ENCODE data around the gene ELMOD3. TPM values are rescaled to one million over a fixed set of nuclear protein-coding genes. Genes with fewer than 3 reads are reported as not detected.

Gene ELMOD3
- total and polyA plus RNA-seq, 4 donors, result 5.5 to 15.8 (median 8.0) TPM

DNA sequence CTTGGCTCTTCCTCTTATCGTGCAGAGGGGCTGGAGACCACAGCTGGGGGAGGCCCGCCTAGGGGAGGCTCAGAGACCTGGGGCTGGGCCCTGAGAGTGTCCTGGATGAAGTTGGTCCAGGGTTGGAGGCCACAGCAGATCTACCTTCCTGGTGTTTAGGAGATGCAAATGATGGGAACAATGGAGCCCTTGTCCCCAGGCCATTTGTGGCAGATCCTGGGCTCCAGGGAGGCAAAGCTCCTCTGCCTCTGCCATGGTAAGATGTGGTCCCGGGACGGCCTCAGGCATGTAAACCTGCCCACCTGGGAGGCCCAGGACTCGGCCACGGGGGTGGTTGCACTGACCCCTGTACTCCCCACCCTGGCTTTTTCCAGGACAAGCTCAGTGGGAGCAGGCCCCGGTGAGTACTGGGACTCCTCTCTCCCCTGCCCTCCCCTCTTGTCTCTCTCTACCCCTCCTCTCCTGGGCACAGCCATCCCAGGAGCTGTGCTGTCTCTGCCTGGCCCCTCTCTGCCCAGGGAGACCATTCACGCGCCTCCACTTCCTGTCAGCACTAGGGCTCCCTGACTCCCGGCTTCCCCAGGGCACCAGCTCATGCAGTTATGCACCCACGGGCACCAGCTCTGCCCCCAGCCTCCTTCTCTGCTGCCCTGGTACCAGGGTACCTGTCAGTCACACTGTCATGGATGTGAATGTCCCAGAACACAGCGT lies 74.8 kb downstream of the ELMOD3 start:
- no peak for DNase-seq (ENCODE audit: low spot score)
- Histone ChIP-seq H3K27me3 (ENCODE audit: control insufficient read depth in 4 of 4, insufficient read depth in 4 of 4, low read length in 3 of 4) (no peaks in the 10 kb centered on the region), H3K36me3 (ENCODE audit: control insufficient read depth in 4 of 4, insufficient read depth in 3 of 4, low read depth in 1 of 4, low read length in 3 of 4) (no peaks in the 10 kb centered on the region), H3K9ac (ENCODE audit: low read depth in 1 of 2, low read length in 2 of 2) (no peak overlapping the region), H3K4me3 (ENCODE audit: low read depth in 1 of 3, low read length in 3 of 3) (no peak overlapping the region), H3K9me3 (ENCODE audit: control insufficient read depth in 4 of 4, low read length in 3 of 4) (no peaks in the 10 kb centered on the region), H3K27ac (ENCODE audit: low read depth in 1 of 2, low read length in 2 of 2) (no peak overlapping the region), H3K4me1 (ENCODE audit: control insufficient read depth in 4 of 4, insufficient read depth in 4 of 4, low read length in 3 of 4) (peaks cover 15 to 32% (median 29%) of the 10 kb centered on the region in 4 donors)
- WGBS, result 86% methylated on average over 12 of the region's 12 CpGs
- TF ChIP-seq NR2F2 (IDR thresholded peaks at IDR 0.05) (no peak), SP1 (IDR thresholded peaks at IDR 0.05) (no peak), HNF4G (IDR thresholded peaks at IDR 0.05) (no peak), EGR1 (IDR thresholded peaks at IDR 0.05; ENCODE audit: low read depth in 2 of 2) (no peak), TAF1 (conservative IDR thresholded peaks at IDR 0.05) (no peak), ATF3 (IDR thresholded peaks at IDR 0.05) (no peak), CTCF (IDR thresholded peaks at IDR 0.05; ENCODE audit: low read depth, low read length, missing input control) (no peak), HNF4A (conservative IDR thresholded peaks at IDR 0.05) (no peak), YY1 (IDR thresholded peaks at IDR 0.05) (no peak), GABPA (IDR thresholded peaks at IDR 0.05 in 1 of 2, conservative IDR thresholded peaks at IDR 0.05 in 1 of 2) (no peak), FOXA1 (IDR thresholded peaks at IDR 0.05) (no peak), RXRA (IDR thresholded peaks at IDR 0.05) (no peak)
- TF ChIP-seq, protein P1, sequence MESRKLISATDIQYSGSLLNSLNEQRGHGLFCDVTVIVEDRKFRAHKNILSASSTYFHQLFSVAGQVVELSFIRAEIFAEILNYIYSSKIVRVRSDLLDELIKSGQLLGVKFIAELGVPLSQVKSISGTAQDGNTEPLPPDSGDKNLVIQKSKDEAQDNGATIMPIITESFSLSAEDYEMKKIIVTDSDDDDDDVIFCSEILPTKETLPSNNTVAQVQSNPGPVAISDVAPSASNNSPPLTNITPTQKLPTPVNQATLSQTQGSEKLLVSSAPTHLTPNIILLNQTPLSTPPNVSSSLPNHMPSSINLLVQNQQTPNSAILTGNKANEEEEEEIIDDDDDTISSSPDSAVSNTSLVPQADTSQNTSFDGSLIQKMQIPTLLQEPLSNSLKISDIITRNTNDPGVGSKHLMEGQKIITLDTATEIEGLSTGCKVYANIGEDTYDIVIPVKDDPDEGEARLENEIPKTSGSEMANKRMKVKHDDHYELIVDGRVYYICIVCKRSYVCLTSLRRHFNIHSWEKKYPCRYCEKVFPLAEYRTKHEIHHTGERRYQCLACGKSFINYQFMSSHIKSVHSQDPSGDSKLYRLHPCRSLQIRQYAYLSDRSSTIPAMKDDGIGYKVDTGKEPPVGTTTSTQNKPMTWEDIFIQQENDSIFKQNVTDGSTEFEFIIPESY (IDR thresholded peaks at IDR 0.05), result no peak
- TF ChIP-seq, protein P2, sequence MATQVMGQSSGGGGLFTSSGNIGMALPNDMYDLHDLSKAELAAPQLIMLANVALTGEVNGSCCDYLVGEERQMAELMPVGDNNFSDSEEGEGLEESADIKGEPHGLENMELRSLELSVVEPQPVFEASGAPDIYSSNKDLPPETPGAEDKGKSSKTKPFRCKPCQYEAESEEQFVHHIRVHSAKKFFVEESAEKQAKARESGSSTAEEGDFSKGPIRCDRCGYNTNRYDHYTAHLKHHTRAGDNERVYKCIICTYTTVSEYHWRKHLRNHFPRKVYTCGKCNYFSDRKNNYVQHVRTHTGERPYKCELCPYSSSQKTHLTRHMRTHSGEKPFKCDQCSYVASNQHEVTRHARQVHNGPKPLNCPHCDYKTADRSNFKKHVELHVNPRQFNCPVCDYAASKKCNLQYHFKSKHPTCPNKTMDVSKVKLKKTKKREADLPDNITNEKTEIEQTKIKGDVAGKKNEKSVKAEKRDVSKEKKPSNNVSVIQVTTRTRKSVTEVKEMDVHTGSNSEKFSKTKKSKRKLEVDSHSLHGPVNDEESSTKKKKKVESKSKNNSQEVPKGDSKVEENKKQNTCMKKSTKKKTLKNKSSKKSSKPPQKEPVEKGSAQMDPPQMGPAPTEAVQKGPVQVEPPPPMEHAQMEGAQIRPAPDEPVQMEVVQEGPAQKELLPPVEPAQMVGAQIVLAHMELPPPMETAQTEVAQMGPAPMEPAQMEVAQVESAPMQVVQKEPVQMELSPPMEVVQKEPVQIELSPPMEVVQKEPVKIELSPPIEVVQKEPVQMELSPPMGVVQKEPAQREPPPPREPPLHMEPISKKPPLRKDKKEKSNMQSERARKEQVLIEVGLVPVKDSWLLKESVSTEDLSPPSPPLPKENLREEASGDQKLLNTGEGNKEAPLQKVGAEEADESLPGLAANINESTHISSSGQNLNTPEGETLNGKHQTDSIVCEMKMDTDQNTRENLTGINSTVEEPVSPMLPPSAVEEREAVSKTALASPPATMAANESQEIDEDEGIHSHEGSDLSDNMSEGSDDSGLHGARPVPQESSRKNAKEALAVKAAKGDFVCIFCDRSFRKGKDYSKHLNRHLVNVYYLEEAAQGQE (IDR thresholded peaks at IDR 0.05), result no peak

DNA sequence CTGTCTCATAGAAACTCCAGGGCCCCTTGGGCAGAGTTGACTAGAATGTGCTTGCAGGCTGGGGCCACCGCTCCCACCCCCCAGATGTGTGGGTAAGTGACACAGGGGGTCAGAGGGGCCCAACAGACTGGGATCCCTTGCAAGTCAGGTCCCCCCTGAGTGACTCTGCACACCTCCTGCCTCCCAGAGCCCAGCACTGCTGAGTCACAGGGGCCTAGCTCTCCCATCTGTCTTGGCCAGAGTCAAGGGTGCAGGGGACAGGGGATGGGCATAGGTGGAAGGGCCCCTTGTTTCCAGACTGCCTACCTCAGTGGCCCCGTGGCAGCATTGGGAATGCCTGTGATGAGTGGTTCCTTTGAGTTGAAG lies 75.3 kb downstream of the ELMOD3 start:
- Histone ChIP-seq H3K27me3 (ENCODE audit: control insufficient read depth in 4 of 4, insufficient read depth in 4 of 4, low read length in 3 of 4) (no peaks in the 10 kb centered on the region), H3K9me3 (ENCODE audit: control insufficient read depth in 4 of 4, low read length in 3 of 4) (no peaks in the 10 kb centered on the region), H3K9ac (ENCODE audit: low read depth in 1 of 2, low read length in 2 of 2) (no peak overlapping the region), H3K4me1 (ENCODE audit: control insufficient read depth in 4 of 4, insufficient read depth in 4 of 4, low read length in 3 of 4) (peaks cover 15 to 32% (median 29%) of the 10 kb centered on the region in 4 donors), H3K27ac (ENCODE audit: low read depth in 1 of 2, low read length in 2 of 2) (no peak overlapping the region), H3K36me3 (ENCODE audit: control insufficient read depth in 4 of 4, insufficient read depth in 3 of 4, low read depth in 1 of 4, low read length in 3 of 4) (no peaks in the 10 kb centered on the region), H3K4me3 (ENCODE audit: low read depth in 1 of 3, low read length in 3 of 3) (no peak overlapping the region)
- 98% methylated on average over 2 of the region's 2 CpGs for WGBS
- no peak for DNase-seq (ENCODE audit: low spot score)
- TF ChIP-seq, protein P3, sequence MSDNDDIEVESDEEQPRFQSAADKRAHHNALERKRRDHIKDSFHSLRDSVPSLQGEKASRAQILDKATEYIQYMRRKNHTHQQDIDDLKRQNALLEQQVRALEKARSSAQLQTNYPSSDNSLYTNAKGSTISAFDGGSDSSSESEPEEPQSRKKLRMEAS (IDR thresholded peaks at IDR 0.05), result no peak
- TF ChIP-seq YY1 (IDR thresholded peaks at IDR 0.05), result no peak
- TF ChIP-seq CTCF (IDR thresholded peaks at IDR 0.05; ENCODE audit: low read depth, low read length, missing input control), result no peak
- no peak for TF ChIP-seq NR2F2 (IDR thresholded peaks at IDR 0.05)
- no peak for TF ChIP-seq SP1 (IDR thresholded peaks at IDR 0.05)
- no peak for TF ChIP-seq RXRA (IDR thresholded peaks at IDR 0.05)
- TF ChIP-seq ATF3 (IDR thresholded peaks at IDR 0.05), result no peak
- TF ChIP-seq GABPA (IDR thresholded peaks at IDR 0.05 in 1 of 2, conservative IDR thresholded peaks at IDR 0.05 in 1 of 2), result no peak
- TF ChIP-seq HNF4A (conservative IDR thresholded peaks at IDR 0.05), result no peak
- TF ChIP-seq FOXA2 (IDR thresholded peaks at IDR 0.05), result no peak
- no peak for TF ChIP-seq JUND (IDR thresholded peaks at IDR 0.05)
- TF ChIP-seq, protein P1 (IDR thresholded peaks at IDR 0.05), result no peak
- no peak for TF ChIP-seq TAF1 (conservative IDR thresholded peaks at IDR 0.05)
- TF ChIP-seq RAD21 (IDR thresholded peaks at IDR 0.05), result no peak
